HEK293 (cell line): ENCODE data around the gene GTF2F1.

ENCODE experiments used
- CTCF ChIA-PET: fragments of 350-600 bp; formaldehyde crosslinking; extraction: SDS; loops from one replicate; lab custom pipeline; 2021; ENCODE audit warnings: antibody characterized with exemption; lab: Yijun Ruan, JAX
- POLR2A ChIA-PET: fragments of 300-600 bp; formaldehyde crosslinking; extraction: SDS; loops from one replicate; lab custom pipeline; 2020; ENCODE audit warnings: antibody characterized with exemption, inconsistent platforms; lab: Yijun Ruan, JAX
- H3K27ac ChIP-seq: fragments of 200-500 bp; sonication (Bioruptor generic); 2 replicates; pipeline ENCODE4 v1.5.1; 2014; ENCODE audit warnings: low read depth, low read length, control low read depth, inconsistent platforms; ENCODE audit errors: extremely low read depth
- H3K36me3 ChIP-seq, 2 experiments: fragments of 200-500 bp in 1 of 2; sonication (Bioruptor generic) in 1 of 2; 1 replicate in 1 of 2; 2 replicates in 1 of 2; pipeline ENCODE4 v1.5.1; 2014 to 2017; ENCODE audit warnings: inconsistent platforms in 2 of 2, low read length in 2 of 2; ENCODE audit not compliant: control insufficient read depth in 2 of 2, insufficient read depth in 1 of 2
- H3K4me1 ChIP-seq: fragments of 200-500 bp; sonication (Bioruptor generic); 2 replicates; pipeline ENCODE4 v1.5.1; 2014; ENCODE audit warnings: mild to moderate bottlenecking, low read length, inconsistent platforms; ENCODE audit not compliant: control insufficient read depth, insufficient read depth
- H3K4me3 ChIP-seq: 2 replicates; pipeline ENCODE4 v1.5.1; 2011; ENCODE audit warnings: low read depth, mild to moderate bottlenecking, control low read depth, low read length, moderate library complexity
- H3K9me3 ChIP-seq: fragments of 200-500 bp; sonication (Bioruptor generic); 2 replicates; pipeline ENCODE4 v1.5.1; 2014; ENCODE audit warnings: low read depth, low read length, inconsistent platforms; ENCODE audit not compliant: control insufficient read depth, insufficient read depth
- CTCF ChIP-seq: fragments of 450-650 bp; formaldehyde crosslinking; IDR thresholded peaks from 2 replicates; pipeline ENCODE4 v1.5.1; 2016; ENCODE audit warnings: missing biosample characterization, missing genetic modification characterization
- EGR2 ChIP-seq: fragments of 450-650 bp; formaldehyde crosslinking; IDR thresholded peaks from 2 replicates; pipeline ENCODE4 v1.5.1; 2016; ENCODE audit warnings: low read depth, missing biosample characterization, missing genetic modification characterization
- GLIS2 ChIP-seq: fragments of 450-650 bp; formaldehyde crosslinking; IDR thresholded peaks from 2 replicates; pipeline ENCODE4 v1.5.1; 2016; ENCODE audit warnings: missing biosample characterization, missing genetic modification characterization
- HIC1 ChIP-seq: fragments of 450-650 bp; formaldehyde crosslinking; IDR thresholded peaks from 2 replicates; pipeline ENCODE4 v1.5.1; 2016; ENCODE audit warnings: missing biosample characterization, missing genetic modification characterization
- IKZF3 ChIP-seq: fragments of 450-650 bp; IDR thresholded peaks from 2 replicates; pipeline ENCODE4 v1.5.0; 2018; ENCODE audit warnings: missing biosample characterization, mild to moderate bottlenecking, missing genetic modification characterization, moderate library complexity
- MYNN ChIP-seq: fragments of 450-650 bp; formaldehyde crosslinking; IDR thresholded peaks from 2 replicates; pipeline ENCODE4 v1.5.1; 2016; ENCODE audit warnings: missing biosample characterization, missing genetic modification characterization, borderline replicate concordance
- PATZ1 ChIP-seq: fragments of 450-650 bp; formaldehyde crosslinking; IDR thresholded peaks from 2 replicates; pipeline ENCODE4 v1.5.1; 2016; ENCODE audit warnings: missing biosample characterization, missing genetic modification characterization
- PRDM1 ChIP-seq: fragments of 450-650 bp; formaldehyde crosslinking; IDR thresholded peaks from 2 replicates; pipeline ENCODE4; 2016; ENCODE audit warnings: missing biosample characterization, missing genetic modification characterization
- SP2 ChIP-seq: fragments of 450-650 bp; formaldehyde crosslinking; IDR thresholded peaks from 2 replicates; pipeline ENCODE4 v1.5.1; 2016; ENCODE audit warnings: missing biosample characterization, missing genetic modification characterization
- ZBTB8A ChIP-seq: fragments of 450-650 bp; formaldehyde crosslinking; IDR thresholded peaks from 2 replicates; pipeline ENCODE4 v1.5.1; 2016; ENCODE audit warnings: missing biosample characterization, missing genetic modification characterization
- ZFHX2 ChIP-seq: fragments of 450-650 bp; formaldehyde crosslinking; conservative IDR thresholded peaks from 2 replicates; pipeline ENCODE4 v1.5.1; 2016; ENCODE audit warnings: missing biosample characterization, missing genetic modification characterization
- ZNF169 ChIP-seq: fragments of 450-650 bp; formaldehyde crosslinking; IDR thresholded peaks from 2 replicates; pipeline ENCODE4 v1.5.1; 2016; ENCODE audit warnings: missing biosample characterization, missing genetic modification characterization
- ZNF585B ChIP-seq: fragments of 450-650 bp; formaldehyde crosslinking; IDR thresholded peaks from 2 replicates; pipeline ENCODE4 v1.5.1; 2016; ENCODE audit warnings: missing biosample characterization, missing genetic modification characterization
- ZNF623 ChIP-seq: fragments of 450-650 bp; formaldehyde crosslinking; IDR thresholded peaks from 2 replicates; pipeline ENCODE4 v1.5.1; 2016; ENCODE audit warnings: missing biosample characterization, missing genetic modification characterization
- ZNF654 ChIP-seq: fragments of 450-650 bp; formaldehyde crosslinking; IDR thresholded peaks from 2 replicates; pipeline ENCODE4 v1.5.1; 2016; ENCODE audit warnings: low read depth, missing biosample characterization, missing genetic modification characterization
- ZXDB ChIP-seq: fragments of 450-650 bp; formaldehyde crosslinking; IDR thresholded peaks from 2 replicates; pipeline ENCODE4 v1.5.1; 2016; ENCODE audit warnings: missing biosample characterization, missing genetic modification characterization
- TF ChIP-seq, protein P1 (sequence below): fragments of 450-650 bp; formaldehyde crosslinking; IDR thresholded peaks from 2 replicates; pipeline ENCODE4; 2016; ENCODE audit warnings: missing biosample characterization, missing genetic modification characterization

GTF2F1 gene

DNA sequence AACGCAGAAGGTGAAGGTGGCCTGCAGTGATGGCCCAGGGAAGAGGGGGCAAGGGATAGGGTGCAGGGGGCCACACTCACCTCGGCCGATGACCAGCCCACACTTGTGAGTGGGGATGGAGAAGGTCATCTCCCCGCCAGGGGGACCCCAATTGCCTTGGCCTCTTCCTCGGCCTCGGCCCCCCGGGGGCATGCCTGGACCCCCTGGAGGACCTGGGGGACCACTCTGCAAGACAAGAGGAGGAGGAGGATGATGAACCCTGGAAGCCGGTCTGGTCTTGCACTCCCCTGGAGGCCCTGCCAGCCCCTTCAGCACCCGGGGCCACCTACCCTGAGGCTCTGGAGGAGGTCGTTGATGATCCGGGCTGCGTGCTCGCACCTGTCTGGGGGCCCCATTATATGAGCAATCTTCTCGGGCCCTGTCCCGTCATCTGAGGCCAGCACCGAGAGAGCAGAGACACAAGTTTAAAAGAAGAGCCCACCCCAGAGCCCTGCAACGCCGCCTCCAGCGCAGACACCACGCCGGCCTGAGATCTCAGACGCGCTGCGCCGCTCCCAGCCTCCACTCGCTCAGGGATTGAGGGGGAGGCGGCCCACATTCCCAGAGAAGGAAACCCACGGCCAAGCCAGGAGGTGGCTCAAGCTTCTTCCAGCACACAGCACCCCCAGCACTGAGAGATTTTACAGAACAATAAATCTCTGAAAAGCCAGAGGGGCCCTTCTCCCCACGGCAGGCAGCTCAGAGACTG lies 23.9 kb upstream of the GTF2F1 start:
- Histone ChIP-seq H3K4me3 (no peak overlapping the region), H3K36me3 (peaks cover 15 to 83% of the 10 kb centered on the region in 2 experiments), H3K4me1 (no peaks in the 10 kb centered on the region), H3K27ac (no peak overlapping the region), H3K9me3 (no peaks in the 10 kb centered on the region)
- CTCF ChIA-PET = interaction anchor here (0.6 kb wide), 1 partner anchor 7 kb away, joined by 3 read pairs; no protein-coding TSS in a partner anchor
- POLR2A ChIA-PET = interaction anchor here (1.0 to 1.8 kb wide), 3 partner anchors 8 to 45 kb away, joined by 3 to 7 read pairs (median 4); partner anchors contain the start of genes ALKBH7, GTF2F1 and KHSRP
- TF ChIP-seq ZNF654 (tag by site-specific recombination) (no peak), GLIS2 (tag by site-specific recombination) (0 out of 2 replicates have a peak, but pooled peaks have one; percentile 15), ZNF169 (tag by site-specific recombination) (no peak), ZNF623 (no peak), SP2 (tag by site-specific recombination) (no peak)

DNA sequence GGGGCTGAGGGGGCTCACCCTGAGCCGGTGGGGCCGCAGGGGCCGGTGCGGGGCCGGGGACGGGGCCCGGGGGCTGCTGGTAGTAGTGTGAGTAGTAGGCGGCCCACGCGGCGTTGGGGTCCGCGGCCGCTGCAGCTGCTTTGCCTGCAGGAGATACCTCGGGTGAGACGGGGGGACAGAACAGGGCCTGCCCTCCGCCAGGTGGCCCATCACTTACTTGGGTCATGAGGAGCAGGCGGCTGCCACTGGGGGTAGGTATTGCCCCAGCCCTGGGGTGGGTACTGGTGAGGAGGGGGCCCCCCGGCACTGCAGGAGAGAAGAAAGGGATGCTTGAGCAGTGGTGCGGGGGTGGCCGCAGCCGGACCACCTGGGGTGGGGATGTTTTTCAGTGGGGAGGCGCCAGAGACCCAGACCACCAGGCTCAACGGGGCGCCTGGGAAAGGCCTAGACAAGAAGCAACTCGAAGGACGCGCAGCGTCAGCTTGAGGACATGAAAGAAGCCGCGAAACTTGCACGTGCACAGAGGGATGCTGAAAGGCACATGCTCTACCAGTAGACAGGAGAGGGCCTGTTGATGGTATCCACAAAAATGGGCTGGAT lies 22.7 kb upstream of the GTF2F1 start:
- Histone ChIP-seq H3K9me3 (no peaks in the 10 kb centered on the region), H3K36me3 (peaks cover 15 to 71% of the 10 kb centered on the region in 2 experiments), H3K27ac (no peak overlapping the region), H3K4me3 (no peak overlapping the region), H3K4me1 (no peaks in the 10 kb centered on the region)
- ChIA-PET CTCF (no interaction called here), POLR2A (interaction anchor here (1.0 to 1.8 kb wide), 2 partner anchors 9 to 43 kb away, joined by 4 to 7 read pairs; partner anchors contain the start of genes ALKBH7 and KHSRP)
- TF ChIP-seq ZNF585B (tag by site-specific recombination) (no peak), GLIS2 (tag by site-specific recombination) (peak; percentile 50; the same call in 1 of the 2 replicates), ZBTB8A (tag by site-specific recombination) (no peak), PATZ1 (tag by site-specific recombination) (peak; percentile 35; the same call in 1 of the 2 replicates), MYNN (no peak)
- TF ChIP-seq, protein P1, sequence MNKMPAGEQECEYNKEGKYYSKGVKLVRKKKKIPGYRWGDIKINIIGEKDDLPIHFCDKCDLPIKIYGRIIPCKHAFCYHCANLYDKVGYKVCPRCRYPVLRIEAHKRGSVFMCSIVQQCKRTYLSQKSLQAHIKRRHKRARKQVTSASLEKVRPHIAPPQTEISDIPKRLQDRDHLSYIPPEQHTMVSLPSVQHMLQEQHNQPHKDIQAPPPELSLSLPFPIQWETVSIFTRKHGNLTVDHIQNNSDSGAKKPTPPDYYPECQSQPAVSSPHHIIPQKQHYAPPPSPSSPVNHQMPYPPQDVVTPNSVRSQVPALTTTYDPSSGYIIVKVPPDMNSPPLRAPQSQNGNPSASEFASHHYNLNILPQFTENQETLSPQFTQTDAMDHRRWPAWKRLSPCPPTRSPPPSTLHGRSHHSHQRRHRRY (tag by site-specific recombination) = no peak

GRCh38 chr19:6414793-6415590 lies 22.0 kb upstream of the GTF2F1 start:
- Histone ChIP-seq H3K27ac (no peak overlapping the region), H3K9me3 (no peaks in the 10 kb centered on the region), H3K4me3 (no peak overlapping the region), H3K36me3 (peaks cover 15 to 64% of the 10 kb centered on the region in 2 experiments), H3K4me1 (no peaks in the 10 kb centered on the region)
- ChIA-PET POLR2A (interaction anchor here (1.8 kb wide), 1 partner anchor 10 kb away, joined by 7 read pairs; the partner anchor contains the start of gene KHSRP), CTCF (no interaction called here)
- TF ChIP-seq GLIS2 (tag by site-specific recombination) = 0 out of 2 replicates have a peak, but pooled peaks have one; percentile 14
- TF ChIP-seq ZFHX2 (tag by site-specific recombination) = peak; percentile 62
- no peak for TF ChIP-seq PRDM1
- TF ChIP-seq EGR2 (tag by site-specific recombination) = peak; percentile 49; the same call in 1 of the 2 replicates
- 0 out of 2 replicates have a peak, but pooled peaks have one; percentile 13 for TF ChIP-seq HIC1 (tag by site-specific recombination)
- TF ChIP-seq CTCF (tag by site-specific recombination) = no peak
- TF ChIP-seq IKZF3 (tag by site-specific recombination) = no peak
- no peak for TF ChIP-seq ZXDB (tag by site-specific recombination)
